IPS DF 19.7 (cell line): ENCODE measurements around the gene BRI3.

Experiments used
- DNase-seq: peaks from one replicate; pipeline ENCODE4 v3.0.0-alpha.2; 2013; ENCODE audit warnings: low read depth, low spot score

Gene BRI3

GRCh38 chr7:98252425-98253054 is 28.9 kb upstream of the BRI3 start:
- no peak for DNase-seq

DNA sequence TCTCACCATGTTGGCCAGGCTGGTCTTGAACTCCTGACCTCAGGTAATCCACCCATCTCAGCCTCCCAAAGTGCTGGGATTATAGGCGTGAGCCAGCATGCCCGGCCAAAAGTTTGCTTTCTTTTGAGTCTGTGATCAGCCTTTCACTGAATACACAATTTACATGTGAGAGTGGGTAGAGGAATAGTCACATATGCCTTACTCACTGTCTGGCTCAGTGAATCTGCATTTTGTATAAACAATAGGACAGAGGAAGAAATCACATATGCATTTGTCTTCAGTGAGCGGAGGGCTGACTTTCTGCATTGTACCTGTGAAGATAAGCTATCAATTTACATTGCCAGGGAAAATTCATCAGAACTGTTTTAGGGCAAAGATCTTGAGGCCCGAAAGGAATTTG is 27.0 kb upstream of the BRI3 start:
- DNase-seq, result no peak

DNA sequence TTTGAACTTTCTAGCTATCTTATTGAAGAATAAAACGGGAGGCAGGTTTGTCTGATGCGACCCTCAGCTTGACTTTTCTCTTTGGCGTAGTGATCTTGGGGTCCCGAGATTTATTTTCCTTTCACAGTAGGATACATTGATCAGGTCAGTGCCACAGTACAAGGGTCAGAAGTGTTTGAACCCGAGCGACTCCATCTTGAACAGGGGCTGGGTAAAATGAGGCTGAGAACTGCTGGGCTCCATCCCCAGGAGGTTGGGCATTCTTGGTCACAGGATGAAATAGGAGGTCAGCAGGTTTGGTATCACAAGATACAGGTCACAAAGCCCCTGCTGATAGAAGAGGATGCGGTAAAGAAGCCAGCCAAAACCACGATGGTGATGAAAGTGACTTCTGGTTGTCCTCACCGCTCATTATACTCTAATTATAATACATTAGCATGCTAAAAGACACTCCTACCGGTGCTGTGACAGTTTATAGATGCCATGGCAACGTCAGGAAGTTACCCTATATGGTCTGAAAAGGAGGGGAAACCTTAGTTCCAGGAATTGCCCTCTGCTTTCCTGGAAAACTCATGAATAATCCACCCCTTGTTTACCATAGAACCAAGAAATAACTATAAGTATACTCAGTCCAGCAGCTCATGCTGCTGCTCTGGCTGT is 26.4 kb upstream of the BRI3 start:
- no peak for DNase-seq

DNA sequence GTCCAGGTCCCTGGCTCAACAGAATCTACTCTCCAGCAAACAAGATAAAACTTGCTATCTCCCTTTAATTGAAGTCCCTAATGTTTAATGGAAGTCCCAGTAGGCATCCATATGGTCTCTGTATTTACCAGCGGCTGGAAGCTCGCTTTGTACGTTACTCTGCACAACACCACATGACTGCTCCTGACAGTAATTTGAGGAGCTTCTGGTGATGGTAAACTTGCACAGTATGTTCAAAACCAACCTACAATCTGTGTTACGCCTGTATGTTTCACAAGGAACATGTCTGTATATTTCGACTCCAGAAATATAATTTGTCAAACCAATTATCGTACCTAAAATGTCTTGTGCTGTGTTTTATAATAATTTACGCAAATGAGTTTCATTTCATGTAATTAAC is 25.1 kb upstream of the BRI3 start:
- DNase-seq, result no peak

GRCh38 chr7:98257701-98258100 is 23.8 kb upstream of the BRI3 start:
- no peak for DNase-seq

DNA sequence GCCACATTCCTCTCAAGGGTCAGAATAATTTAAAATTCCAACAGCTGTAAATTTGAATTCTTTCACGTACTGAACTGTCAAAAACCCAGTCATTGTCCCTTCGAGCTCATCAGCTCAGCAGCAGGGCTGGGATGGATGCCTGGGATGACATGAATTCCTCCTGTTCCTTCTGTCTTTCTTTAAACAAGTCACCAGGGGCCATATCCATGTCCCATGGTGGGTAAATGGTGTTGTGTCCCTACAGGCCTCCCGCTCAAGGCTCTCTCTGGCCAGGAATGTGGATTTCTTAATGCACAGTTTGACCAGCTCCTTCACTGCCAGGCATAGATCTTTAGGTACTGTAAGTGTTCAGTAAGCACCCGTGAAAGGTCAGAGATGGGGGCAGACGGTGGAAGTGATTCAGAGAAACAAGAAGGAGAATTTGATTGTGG is 15.6 kb upstream of the BRI3 start:
- DNase-seq, result peak; percentile 25

DNA sequence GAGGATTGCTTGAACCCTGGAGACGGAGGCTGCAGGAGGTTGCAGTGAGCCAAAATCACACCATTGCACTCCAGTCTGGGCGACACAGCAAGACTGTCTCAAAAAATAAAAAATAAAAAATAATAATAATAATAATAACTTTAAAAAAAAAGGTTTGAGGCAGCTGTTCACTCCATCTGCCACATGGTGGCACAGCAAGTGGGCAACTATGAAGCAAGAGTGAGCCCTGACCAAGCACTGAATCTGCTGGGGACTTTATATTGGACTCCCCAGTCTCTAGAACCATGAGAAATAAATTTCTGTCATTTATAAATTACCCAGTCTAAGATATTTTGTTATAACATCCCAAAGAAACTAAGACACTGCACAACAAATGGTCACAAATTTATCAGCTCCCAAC is 14.6 kb upstream of the BRI3 start:
- no peak for DNase-seq

- no peak for DNase-seq
These were observed 14.2 kb upstream of the BRI3 start for GRCh38 chr7:98267303-98267702.

DNA sequence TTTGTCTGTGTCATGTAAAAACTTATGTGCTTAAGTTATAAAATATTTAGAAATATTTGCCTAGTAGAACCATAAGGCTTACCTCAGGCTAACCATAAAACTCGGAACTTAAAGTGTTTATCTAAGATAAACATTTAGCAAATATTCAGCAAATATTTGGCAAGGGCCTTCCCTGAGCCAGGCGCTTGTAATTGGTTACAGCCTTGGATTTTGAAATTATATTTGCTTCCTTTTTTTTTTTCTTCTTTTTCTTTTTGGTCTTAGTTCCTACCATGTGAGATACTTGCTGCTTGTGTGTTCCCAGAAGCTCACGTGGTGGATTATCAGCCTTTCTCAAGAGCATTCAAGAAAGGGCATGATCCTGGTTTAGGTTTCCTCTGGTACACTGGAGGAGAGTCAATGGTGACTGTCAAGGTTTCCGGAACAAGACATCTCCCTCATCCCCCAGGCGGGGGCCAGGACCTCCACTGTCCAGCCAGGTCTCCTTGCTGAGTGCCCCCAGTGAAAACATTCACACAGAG is 5.2 kb upstream of the BRI3 start:
- no peak for DNase-seq

DNA sequence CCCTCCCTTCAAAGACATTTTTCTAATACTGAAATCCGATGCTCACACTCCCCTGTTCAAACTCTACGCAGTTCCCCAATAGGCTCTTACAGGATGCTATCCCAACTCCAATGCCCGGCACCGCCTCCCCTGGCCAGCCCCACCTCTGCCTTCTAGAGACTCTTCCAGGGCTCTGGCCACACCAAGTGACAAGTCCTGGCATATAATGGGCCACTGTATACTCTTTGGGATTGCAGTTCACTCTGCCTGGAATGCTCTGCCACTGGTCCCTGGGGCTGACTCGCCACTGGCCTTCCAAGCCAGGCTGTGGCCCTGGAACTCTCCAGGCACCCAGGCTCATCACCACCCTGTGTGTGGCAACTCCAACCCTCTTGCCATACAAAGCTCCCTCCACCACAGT is 3.1 kb upstream of the BRI3 start:
- DNase-seq, result no peak

GRCh38 chr7:98278936-98279335 is 2.5 kb upstream of the BRI3 start:
- no peak for DNase-seq

DNA sequence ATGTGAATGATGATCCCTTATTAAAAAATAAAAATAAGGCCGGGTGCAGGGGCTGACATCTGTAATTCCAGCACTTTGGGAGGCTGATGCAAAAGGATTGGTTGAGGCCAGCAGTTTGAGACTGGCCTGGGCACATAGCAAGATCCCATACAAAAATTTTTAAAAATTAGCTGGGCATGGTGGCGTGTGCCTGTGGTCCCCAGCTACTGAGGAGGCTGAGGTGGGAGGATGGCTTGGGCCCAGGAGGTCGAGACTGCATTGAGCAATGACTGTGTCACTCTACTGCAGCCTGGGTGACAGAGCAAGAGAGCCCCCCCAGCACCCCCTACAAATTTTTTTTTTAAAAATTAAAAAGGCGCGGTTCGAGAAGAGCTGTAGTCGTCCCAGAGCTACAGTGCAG is 1.2 kb upstream of the BRI3 start:
- no peak for DNase-seq

- DNase-seq, result no peak
These were observed 496 bp downstream of the BRI3 start for GRCh38 chr7:98281757-98282606.

- DNase-seq, result no peak
These were observed 1.2 kb downstream of the BRI3 start for GRCh38 chr7:98282703-98283102.

GRCh38 chr7:98283127-98283886 is 1.8 kb downstream of the BRI3 start:
- DNase-seq, result no peak

DNA sequence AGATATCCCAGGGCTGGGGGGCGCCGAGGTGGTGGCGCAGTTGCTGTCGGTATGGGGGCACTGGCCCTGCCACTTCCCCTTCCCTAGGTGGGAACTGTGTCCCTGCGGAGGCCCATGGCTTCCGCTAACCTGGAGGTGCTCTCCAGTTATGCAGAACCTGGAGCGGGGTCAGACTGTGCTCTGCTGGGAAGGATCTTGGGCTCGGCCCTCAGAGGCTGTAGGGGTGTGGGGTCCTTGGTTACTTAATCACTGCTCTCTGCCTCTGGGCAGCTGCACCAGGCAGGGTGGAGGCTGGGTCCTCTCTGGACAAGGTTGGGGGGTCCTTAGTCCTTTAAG is 2.4 kb downstream of the BRI3 start:
- no peak for DNase-seq

- DNase-seq, result no peak
These were observed 3.0 kb downstream of the BRI3 start for GRCh38 chr7:98284335-98285036.

DNA sequence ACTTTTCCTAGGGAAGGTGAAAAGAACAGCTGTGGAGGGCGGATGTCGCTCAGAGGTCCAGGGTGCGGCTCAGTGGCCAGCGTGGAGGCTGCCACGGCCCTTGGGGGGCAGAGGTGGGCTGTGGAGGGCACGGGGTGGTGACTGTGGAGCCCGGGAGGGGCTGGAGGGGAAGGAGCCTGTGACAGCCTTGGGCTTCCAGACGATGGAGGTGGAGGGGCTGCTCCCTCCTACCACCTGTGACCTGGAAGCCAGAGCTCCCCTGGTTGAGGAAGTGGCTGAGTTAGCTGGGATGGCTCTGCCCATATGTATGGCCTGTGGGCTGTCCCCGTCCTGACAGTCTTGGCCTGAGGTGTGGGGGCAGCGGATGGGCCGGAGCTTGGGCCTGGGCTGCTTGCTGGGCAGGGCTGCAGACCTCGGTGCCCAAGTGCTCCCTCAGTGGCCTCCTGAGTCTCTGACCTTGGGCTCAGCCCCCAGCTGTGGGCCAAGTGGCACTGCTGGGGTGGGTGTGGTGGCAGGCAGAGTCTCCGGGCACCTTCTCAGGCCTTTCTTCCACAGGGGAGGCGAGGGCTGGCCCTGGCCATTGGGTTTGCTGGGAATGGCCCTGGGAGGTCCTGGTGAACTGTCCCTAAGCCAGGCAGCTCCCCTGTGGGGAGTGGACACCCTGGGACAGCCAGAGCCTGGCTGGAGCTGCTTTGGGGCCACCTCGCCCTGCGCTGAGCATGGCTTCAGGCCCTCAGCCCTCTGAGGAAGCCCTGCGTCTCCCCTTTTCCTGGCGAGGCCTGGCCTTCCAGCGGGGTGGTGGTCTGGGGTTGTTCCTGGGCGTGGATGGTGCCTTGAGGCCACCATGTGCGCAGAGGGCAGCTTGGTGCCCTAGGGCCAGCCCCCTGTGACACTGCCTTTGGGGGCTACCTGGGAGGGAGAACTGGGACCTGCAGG is 3.9 kb downstream of the BRI3 start:
- no peak for DNase-seq

DNA sequence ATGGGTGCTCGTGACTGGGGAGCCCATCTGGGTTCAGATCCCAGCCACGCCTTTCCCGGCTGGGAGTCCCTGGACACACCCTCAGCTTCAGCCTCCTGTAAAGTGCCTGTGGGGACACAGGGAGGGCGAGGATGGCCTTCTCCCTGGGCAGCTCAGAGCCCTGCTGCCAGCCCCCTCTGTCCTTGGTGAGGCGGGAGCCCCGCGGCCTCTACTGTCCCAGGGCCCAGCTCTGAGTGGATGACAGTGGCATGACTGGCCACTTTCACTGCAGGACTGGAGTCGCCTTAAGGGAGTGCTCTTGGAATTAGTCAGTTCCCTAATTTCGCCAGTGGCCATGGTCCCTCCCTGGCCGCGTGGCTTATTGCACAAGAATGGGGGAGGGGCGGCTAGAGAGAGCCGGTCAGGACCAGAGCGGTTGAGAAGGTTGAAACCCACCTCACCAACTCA is 4.6 kb downstream of the BRI3 start:
- no peak for DNase-seq
